Measurements from ENCODE around the gene MUC6. TPM values are rescaled to one million over a fixed set of nuclear protein-coding genes. Genes with fewer than 3 reads are reported as not detected.

The MUC6 gene
- total RNA-seq, 1 donor from 2014 or later = 0.09 TPM

GRCh38 chr11:1073261-1073724 lies 36.8 kb upstream of the MUC6 start:
- ATAC-seq (peak; percentile 66 to 71), DNase-seq (peak; percentile 75)
- H3K36me3 ChIP-seq = no peaks in the 10 kb centered on the region
- TF ChIP-seq CTCF (IDR thresholded peaks at IDR 0.05) = no peak
- H3K27ac ChIP-seq = no peak overlapping the region
- no peaks in the 10 kb centered on the region for H3K9me3 ChIP-seq
- peaks cover 17% of the 10 kb centered on the region for H3K4me1 ChIP-seq
- no peak overlapping the region for H3K4me3 ChIP-seq
- H3K27me3 ChIP-seq (ENCODE audit: low read depth) = no peaks in the 10 kb centered on the region
- intact Hi-C loops (cut with DNase I) = no loop called here

- no peaks in the 10 kb centered on the region for H3K27me3 ChIP-seq (ENCODE audit: low read depth)
- no peaks in the 10 kb centered on the region for H3K36me3 ChIP-seq
- H3K9me3 ChIP-seq = no peaks in the 10 kb centered on the region
- H3K4me3 ChIP-seq = no peak overlapping the region
- DNase-seq = no peak
- intact Hi-C loops (cut with DNase I) = no loop called here
- no peak for ATAC-seq
- no peak for TF ChIP-seq CTCF (IDR thresholded peaks at IDR 0.05)
- H3K27ac ChIP-seq = no peak overlapping the region
- H3K4me1 ChIP-seq = peaks cover 17% of the 10 kb centered on the region
Measured at GRCh38 chr11:1072821-1073231, 36.3 kb upstream of the MUC6 start.

DNA sequence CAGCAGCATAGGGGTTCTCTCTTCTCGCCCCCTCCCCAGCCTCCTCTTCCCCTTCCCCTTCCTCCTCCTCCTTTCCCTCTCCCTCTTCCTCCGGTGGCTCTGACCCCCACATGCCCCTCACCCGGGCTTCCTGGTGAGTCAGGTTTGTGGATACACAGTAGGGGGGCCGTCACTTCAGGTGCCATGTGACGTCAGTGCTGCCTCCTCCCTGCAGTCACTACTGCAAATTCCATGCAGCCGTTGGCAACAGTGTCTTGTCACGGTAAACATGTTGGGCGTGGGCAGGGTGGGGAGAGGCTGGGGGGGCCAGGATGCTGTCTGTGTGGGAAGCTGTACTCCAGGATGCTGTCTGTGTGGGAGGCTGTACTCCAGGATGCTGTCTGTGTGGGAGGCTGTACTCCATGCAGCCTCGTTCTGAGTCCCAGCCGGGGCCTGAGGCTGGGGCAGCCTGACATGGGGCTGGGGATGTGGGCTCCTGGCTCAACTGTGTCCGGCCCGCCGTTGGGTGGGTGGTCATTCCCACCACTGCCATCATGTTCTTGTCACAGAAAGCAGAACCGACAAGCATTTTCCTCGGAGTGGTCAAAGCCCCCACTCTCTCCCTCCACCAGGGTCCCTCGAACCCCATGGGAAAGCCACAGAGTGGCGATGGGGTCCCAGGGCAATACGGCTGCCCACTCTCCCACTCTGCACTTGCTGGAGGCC lies 35.8 kb upstream of the MUC6 start:
- Histone ChIP-seq H3K36me3 (no peaks in the 10 kb centered on the region), H3K4me1 (peaks cover 17% of the 10 kb centered on the region), H3K4me3 (no peak overlapping the region), H3K27ac (no peak overlapping the region), H3K27me3 (ENCODE audit: low read depth) (no peaks in the 10 kb centered on the region), H3K9me3 (no peaks in the 10 kb centered on the region)
- ATAC-seq (no peak), DNase-seq (peak; percentile 41)
- no peak for TF ChIP-seq CTCF (IDR thresholded peaks at IDR 0.05)
- intact Hi-C loops (cut with DNase I) = no loop called here

- no peaks in the 10 kb centered on the region for H3K27me3 ChIP-seq (ENCODE audit: low read depth)
- peaks cover 17% of the 10 kb centered on the region for H3K4me1 ChIP-seq
- no peak overlapping the region for H3K4me3 ChIP-seq
- intact Hi-C loops (cut with DNase I) = no loop called here
- no peak overlapping the region for H3K27ac ChIP-seq
- no peaks in the 10 kb centered on the region for H3K9me3 ChIP-seq
- no peaks in the 10 kb centered on the region for H3K36me3 ChIP-seq
- DNase-seq (peak; percentile 32), ATAC-seq (no peak)
- TF ChIP-seq CTCF (IDR thresholded peaks at IDR 0.05) = no peak
Measured at GRCh38 chr11:1071571-1072115, 35.1 kb upstream of the MUC6 start.

GRCh38 chr11:1070594-1071462 lies 34.3 kb upstream of the MUC6 start:
- ATAC-seq (no peak), DNase-seq (peak; percentile 28)
- H3K4me1 ChIP-seq = peaks cover 17% of the 10 kb centered on the region
- H3K27me3 ChIP-seq (ENCODE audit: low read depth) = no peaks in the 10 kb centered on the region
- H3K27ac ChIP-seq = no peak overlapping the region
- H3K9me3 ChIP-seq = no peaks in the 10 kb centered on the region
- no peak overlapping the region for H3K4me3 ChIP-seq
- intact Hi-C loops (cut with DNase I) = no loop called here
- TF ChIP-seq CTCF (IDR thresholded peaks at IDR 0.05) = no peak
- H3K36me3 ChIP-seq = no peaks in the 10 kb centered on the region

Data from lower lobe of right lung (tissue), 2 donors.